ENCODE measurements around the gene KCNH1.

DNA sequence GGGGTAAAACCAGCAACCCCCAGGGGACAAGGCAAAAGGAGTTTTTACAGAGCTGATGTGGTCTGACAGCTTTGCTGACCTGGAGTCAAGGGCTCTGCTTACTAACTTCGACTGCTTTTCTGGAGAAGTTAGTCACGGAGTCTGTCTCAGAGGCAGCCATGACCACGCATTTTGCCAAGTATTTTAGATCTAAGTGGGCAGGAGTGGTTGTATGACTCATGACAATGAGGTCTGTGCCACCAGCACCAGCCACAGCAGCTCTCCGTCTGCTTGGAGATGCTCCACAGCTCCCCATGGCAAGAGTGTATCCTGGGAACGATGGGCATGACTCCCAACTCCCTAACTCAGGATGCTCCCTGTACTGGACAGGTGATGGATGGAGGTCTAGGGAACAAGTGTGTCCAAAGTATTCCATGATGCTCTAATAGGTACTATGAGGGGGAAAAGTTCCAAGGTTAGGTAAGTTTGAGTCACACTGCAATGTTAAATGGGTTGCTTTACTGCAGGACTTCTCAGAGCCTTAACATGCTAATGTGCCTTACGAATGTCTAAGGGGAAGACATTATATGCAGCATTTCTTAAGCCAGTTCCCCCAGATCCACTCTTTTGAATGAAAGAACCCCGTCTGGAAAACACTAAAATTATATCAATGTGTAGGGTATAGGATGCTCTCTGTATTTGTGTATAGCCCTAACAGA, 446.2 kb downstream of the KCNH1 start:
- TF ChIP-seq CTCF (IDR thresholded peaks at IDR 0.05) = no peak
- TF ChIP-seq POLR2A (IDR thresholded peaks at IDR 0.05) = no peak

All from lower leg skin (tissue), 3 donors.